ENCODE results near the gene FBXW7. TPM values are rescaled to one million over a fixed set of nuclear protein-coding genes. Genes with fewer than 3 reads are reported as not detected.

Gene FBXW7
- total RNA-seq, 1 donor, result 79.5 TPM

DNA sequence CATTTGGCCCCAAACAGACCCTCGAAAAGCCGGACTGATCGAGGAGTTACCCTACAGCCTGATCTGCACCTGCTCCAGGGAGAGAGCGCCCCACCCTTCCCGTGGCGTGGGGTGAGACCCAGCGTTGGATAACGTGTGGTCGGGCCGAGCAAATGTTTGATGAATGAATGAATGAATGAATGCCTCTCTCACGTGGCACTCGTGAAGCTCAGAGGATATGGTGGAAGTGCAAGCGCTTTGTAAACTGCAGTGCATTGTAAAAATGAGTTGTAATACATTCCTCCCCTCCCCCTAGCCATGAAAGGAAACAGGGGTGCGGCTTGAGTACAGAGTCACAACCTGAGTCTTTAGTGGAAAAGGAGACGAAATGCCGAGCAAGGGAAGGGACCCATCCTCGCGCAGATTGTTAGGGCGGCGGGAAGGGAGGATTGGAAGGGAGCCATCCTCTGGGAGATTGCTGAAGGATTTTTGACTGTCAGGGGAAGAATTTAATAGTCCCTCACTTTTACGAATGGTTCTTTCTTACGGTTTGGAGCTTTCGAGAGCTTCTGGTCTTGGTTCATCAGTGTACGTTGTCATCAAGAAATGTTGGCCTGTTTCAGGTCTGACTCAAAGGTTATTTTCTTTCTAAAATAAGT is 772 bp upstream of the FBXW7 start:
- H3K4me3 ChIP-seq (ENCODE audit: low read depth, low read length), result peak overlapping the region; percentile 96
- peak; percentile 71 for DNase-seq (ENCODE audit: low read depth)

DNA sequence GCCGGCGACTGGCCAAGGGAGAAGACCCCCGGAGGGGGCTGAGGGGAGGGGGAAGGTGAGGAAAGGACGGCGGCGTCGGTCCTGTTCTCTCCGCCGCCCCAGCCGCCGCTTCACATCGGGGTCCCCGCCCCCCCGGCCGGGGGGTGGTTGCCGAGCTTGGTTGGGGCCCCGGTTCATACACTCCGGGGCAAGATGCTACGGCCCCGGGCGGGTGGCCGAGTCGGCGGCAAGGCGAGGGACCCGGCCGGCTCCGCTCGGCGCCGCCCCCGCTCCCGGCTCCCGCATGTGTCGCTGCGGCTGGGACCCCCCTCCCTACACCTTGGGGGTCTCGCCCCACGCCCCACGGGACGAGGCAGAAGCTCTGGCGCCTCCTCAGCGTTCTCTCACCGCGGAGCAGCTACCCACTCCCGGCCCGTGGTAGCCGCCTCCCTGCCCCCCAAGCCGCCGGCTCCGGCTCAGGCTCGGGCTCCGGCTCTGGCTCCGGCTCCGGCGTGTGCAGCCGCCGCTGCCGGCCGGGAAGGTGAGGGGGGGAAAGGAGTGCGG is 461 bp downstream of the FBXW7 start:
- H3K4me3 ChIP-seq (ENCODE audit: low read depth, low read length), result peak overlapping the region; percentile 96
- DNase-seq (ENCODE audit: low read depth), result no peak
- TF ChIP-seq, protein P1, sequence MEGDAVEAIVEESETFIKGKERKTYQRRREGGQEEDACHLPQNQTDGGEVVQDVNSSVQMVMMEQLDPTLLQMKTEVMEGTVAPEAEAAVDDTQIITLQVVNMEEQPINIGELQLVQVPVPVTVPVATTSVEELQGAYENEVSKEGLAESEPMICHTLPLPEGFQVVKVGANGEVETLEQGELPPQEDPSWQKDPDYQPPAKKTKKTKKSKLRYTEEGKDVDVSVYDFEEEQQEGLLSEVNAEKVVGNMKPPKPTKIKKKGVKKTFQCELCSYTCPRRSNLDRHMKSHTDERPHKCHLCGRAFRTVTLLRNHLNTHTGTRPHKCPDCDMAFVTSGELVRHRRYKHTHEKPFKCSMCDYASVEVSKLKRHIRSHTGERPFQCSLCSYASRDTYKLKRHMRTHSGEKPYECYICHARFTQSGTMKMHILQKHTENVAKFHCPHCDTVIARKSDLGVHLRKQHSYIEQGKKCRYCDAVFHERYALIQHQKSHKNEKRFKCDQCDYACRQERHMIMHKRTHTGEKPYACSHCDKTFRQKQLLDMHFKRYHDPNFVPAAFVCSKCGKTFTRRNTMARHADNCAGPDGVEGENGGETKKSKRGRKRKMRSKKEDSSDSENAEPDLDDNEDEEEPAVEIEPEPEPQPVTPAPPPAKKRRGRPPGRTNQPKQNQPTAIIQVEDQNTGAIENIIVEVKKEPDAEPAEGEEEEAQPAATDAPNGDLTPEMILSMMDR (IDR thresholded peaks at IDR 0.05; ENCODE audit: insufficient read depth, low read depth, low read length), result no peak

More for the DNA sequence above, 772 bp upstream of the FBXW7 start:
- TF ChIP-seq, protein P1 (IDR thresholded peaks at IDR 0.05; ENCODE audit: insufficient read depth, low read depth, low read length), result no peak

DNA sequence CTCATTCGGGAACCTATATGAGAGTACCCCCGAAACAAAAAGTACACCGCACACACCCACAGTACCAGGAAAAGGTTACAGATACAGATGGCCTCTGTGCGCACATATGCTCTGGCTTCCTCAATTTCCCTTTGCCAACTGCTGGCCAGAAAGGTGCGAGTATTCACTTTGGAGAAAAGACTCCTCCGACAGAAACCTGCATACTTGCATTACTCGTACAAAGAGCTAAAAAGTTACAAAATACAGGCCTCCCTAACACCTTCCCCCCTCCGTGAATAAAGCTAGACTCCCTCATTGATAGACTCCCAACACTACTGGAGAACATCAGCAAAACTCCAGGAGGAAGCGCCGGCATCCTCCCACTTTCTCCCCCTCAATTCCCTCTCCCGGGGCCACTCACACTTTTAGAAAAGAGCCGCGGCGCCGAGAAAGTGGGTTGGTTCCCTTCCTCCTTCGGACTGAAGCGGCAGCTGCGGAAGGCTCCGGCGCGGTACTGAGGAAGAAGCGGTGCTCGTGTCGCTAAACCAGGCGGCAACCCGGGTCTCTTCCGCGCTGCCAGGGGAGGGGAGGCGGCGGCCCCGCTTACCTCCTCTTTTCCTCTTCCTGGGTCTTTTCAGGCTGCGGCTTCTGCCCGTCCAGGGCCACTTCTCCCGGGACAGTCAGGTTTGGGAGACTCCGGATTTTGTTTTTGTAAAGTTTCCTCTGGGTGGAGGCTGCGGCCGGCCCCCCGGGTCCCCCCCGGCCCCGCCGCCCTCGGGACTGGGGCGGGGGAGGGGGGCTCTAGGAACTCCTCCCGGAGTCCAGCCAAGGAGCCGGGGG is 1.1 kb downstream of the FBXW7 start:
- TF ChIP-seq, protein P1 (IDR thresholded peaks at IDR 0.05; ENCODE audit: insufficient read depth, low read depth, low read length), result no peak
- H3K4me3 ChIP-seq (ENCODE audit: low read depth, low read length), result peak overlapping the region; percentile 96
- DNase-seq (ENCODE audit: low read depth), result peak; percentile 36

DNA sequence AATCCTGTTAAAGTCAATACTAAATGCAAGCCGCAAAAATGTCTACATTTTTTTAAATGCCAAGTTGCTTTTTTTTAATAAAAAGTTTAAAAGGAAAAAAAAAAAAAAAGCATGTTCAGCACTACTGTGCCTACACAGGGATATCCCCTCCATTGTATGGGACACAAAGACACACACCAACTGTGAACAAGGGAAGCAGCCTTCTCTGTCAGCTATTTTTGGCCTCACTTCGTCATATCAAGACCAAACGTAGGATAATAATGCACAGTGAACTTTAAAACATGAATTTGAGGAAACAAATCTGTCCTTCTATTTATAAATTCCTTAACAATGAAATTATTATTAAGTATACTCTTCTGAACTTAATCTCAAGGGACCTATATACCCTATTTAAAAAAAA is 4.4 kb downstream of the FBXW7 start:
- TF ChIP-seq, protein P1 (IDR thresholded peaks at IDR 0.05; ENCODE audit: insufficient read depth, low read depth, low read length), result no peak
- no peak for DNase-seq (ENCODE audit: low read depth)
- no peak overlapping the region for H3K4me3 ChIP-seq (ENCODE audit: low read depth, low read length)

DNA sequence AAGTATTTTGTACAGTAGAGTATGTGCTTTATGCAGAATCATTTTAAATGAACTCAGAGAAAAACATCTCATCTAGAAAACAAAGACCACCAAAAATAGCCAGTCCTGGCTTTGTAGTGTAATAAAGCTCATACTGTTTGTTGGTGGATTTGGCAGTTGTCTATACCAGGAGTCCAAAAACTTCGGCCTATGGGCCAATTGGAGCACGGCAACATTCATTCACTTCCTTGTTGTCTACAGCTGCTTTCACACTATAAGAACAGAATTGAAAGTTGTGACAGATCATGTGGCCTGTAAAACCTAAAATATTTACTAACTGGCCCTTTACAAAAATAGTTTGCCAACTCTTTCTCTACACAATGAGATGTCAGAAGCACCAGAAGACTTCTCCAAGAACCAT is 5.3 kb downstream of the FBXW7 start:
- no peak overlapping the region for H3K4me3 ChIP-seq (ENCODE audit: low read depth, low read length)
- no peak for DNase-seq (ENCODE audit: low read depth)
- TF ChIP-seq, protein P1 (IDR thresholded peaks at IDR 0.05; ENCODE audit: insufficient read depth, low read depth, low read length), result no peak

DNA sequence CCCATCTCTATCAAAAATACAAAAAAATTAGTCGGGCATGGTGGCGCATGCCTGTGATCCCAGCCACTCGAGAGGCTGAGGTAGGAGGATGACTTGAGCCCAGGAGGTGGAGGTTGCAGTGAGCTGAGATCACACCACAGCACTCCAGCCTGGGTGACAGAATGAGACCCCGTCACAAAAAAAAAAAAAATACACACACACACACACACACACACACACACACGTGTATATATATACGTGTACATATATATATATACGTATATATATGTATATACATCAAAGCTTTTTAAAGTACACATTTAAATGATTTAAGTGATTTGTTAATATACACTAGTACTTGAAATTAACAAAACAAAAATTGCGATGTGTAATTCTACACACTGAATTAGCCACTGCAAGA is 6.0 kb downstream of the FBXW7 start:
- TF ChIP-seq, protein P1 (IDR thresholded peaks at IDR 0.05; ENCODE audit: insufficient read depth, low read depth, low read length), result no peak
- no peak overlapping the region for H3K4me3 ChIP-seq (ENCODE audit: low read depth, low read length)
- DNase-seq (ENCODE audit: low read depth), result no peak

All from fibroblast of villous mesenchyme (primary cell).